Hepatocyte (in vitro differentiated cells): Measurements from ENCODE around the gene ACOT2. TPM values are rescaled to one million over a fixed set of nuclear protein-coding genes. Genes with fewer than 3 reads are reported as not detected.
"Not testable (repeated sequence)": the region's sequence is repeated elsewhere in the genome, so short reads cannot be mapped to it uniquely, and the experiment has no call there.

ENCODE experiments used
- DNase-seq: peaks from one replicate; pipeline ENCODE4 v3.0.0-alpha.2; 2016; ENCODE audit warnings: low spot score
- H2AFZ ChIP-seq: fragments of 200-600 bp; sonication (generic); 2 replicates; pipeline ENCODE4 v1.6.0; 2016; ENCODE audit warnings: antibody characterized with exemption, mild to moderate bottlenecking
- H3K27ac ChIP-seq: fragments of 200-600 bp; sonication (generic); 2 replicates; pipeline ENCODE4 v1.5.1; 2016; ENCODE audit warnings: mild to moderate bottlenecking
- H3K27me3 ChIP-seq: fragments of 200-600 bp; sonication (generic); 2 replicates; pipeline ENCODE4 v1.6.1; 2016
- H3K36me3 ChIP-seq: fragments of 200-600 bp; sonication (generic); replicated peaks from 2 replicates; pipeline ENCODE4 v1.5.1; 2016; ENCODE audit warnings: low read depth; ENCODE audit not compliant: insufficient read depth
- H3K4me1 ChIP-seq: fragments of 200-600 bp; sonication (generic); 2 replicates; pipeline ENCODE4 v1.5.1; 2016; ENCODE audit warnings: mild to moderate bottlenecking, moderate library complexity; ENCODE audit not compliant: insufficient read depth
- H3K4me2 ChIP-seq: fragments of 200-600 bp; sonication (generic); 2 replicates; pipeline ENCODE4 v1.6.0; 2016
- H3K4me3 ChIP-seq: fragments of 200-600 bp; sonication (generic); 2 replicates; pipeline ENCODE4 v1.5.1; 2016; ENCODE audit warnings: mild to moderate bottlenecking
- H3K79me2 ChIP-seq: fragments of 200-600 bp; sonication (generic); 2 replicates; pipeline ENCODE4 v1.6.0; 2017; ENCODE audit warnings: mild to moderate bottlenecking
- H3K9me2 ChIP-seq: fragments of 200-600 bp; sonication (generic); replicated peaks from 2 replicates; pipeline ENCODE4 v1.6.0; 2017; ENCODE audit warnings: mild to moderate bottlenecking; ENCODE audit not compliant: insufficient read depth
- H3K9me3 ChIP-seq: fragments of 200-600 bp; sonication (generic); 2 replicates; pipeline ENCODE4 v1.5.1; 2016; ENCODE audit warnings: low read depth, mild to moderate bottlenecking
- H4K20me1 ChIP-seq: fragments of 200-600 bp; sonication (generic); 2 replicates; pipeline ENCODE4 v1.6.0; 2016; ENCODE audit warnings: mild to moderate bottlenecking; ENCODE audit not compliant: insufficient read depth, poor library complexity, severe bottlenecking
- EZH2 ChIP-seq: fragments of 200-600 bp; sonication (generic); IDR thresholded peaks from 2 replicates; pipeline ENCODE4 v1.6.1; 2016; ENCODE audit warnings: antibody characterized with exemption, mild to moderate bottlenecking, borderline replicate concordance
- EZH2phosphoT487 ChIP-seq: fragments of 200-600 bp; sonication (generic); IDR thresholded peaks from one replicate; pipeline ENCODE4 v1.6.1; 2018; ENCODE audit warnings: antibody characterized with exemption, mild to moderate bottlenecking, low read depth, moderate library complexity; ENCODE audit not compliant: unreplicated experiment, severe bottlenecking
- WGBS: methylation state at CpG from one replicate; pipeline ENCODE4 v1.1.6; 2016; ENCODE audit warnings: low lambda C conversion rate; ENCODE audit errors: missing lambda C conversion rate; 5-methylcytosine and 5-hydroxymethylcytosine counted together
- polyA plus RNA-seq: library from polyadenylated mRNA; unstranded; fragments of >200 nt; fragmentation: Nextera tagmentation; extraction: Ambion mirVana; gene quantifications from 2 replicates; pipeline ENCODE4 v1.2.1, GENCODE V29; 2016
- total RNA-seq: library from RNA; depleted of rRNA; stranded (reverse); fragments of >200 nt; gene quantifications from 2 replicates; pipeline ENCODE4 v1.2.3, GENCODE V29; 2014
- TF ChIP-seq, protein P1 (sequence below): fragments of 200-600 bp; sonication (generic); IDR thresholded peaks from 2 replicates; pipeline ENCODE4 v1.5.1; 2016; ENCODE audit warnings: antibody characterized with exemption, mild to moderate bottlenecking; ENCODE audit not compliant: poor library complexity

Gene ACOT2
- total and polyA plus RNA-seq, 2 experiments from 2014 or later: 43.6 to 58.8 TPM

DNA sequence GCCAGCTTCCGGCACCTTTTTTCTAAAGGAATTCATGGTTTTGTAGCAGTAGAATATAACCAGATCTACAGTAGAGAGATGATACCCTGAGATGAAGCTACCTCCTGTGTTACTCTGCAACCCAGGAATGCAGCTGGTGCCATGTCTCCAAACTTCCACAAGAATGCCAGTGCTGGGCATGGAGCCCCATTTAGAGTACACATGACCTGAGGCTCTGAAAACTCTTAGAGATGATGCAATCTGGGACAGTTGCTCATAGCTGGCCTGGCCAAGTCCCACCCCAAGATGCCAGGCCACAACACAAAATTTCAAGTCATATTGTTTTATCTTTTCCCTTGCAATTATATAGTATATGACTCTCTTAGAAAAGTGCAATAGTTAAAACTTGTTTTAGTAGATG is 23.7 kb upstream of the ACOT2 start:
- not testable (repeated sequence) for H2AFZ ChIP-seq, H3K27me3 ChIP-seq, H3K27ac ChIP-seq, H4K20me1 ChIP-seq, H3K4me1 ChIP-seq, H3K9me3 ChIP-seq, H3K4me2 ChIP-seq, H3K4me3 ChIP-seq, DNase-seq, H3K9me2 ChIP-seq, H3K79me2 ChIP-seq, H3K36me3 ChIP-seq
- WGBS: 100% methylated on average over 1 of the region's 1 CpG

GRCh38 chr14:73549097-73549496 is 19.9 kb upstream of the ACOT2 start:
- not testable (repeated sequence) for H3K79me2 ChIP-seq, H3K4me2 ChIP-seq, H4K20me1 ChIP-seq, H3K27me3 ChIP-seq, H3K27ac ChIP-seq, H3K9me3 ChIP-seq, H3K4me3 ChIP-seq, H3K4me1 ChIP-seq, DNase-seq, H3K9me2 ChIP-seq, H2AFZ ChIP-seq, H3K36me3 ChIP-seq
- WGBS: 86% methylated on average over 3 of the region's 3 CpGs

GRCh38 chr14:73549889-73550524 is 19.0 kb upstream of the ACOT2 start:
- H3K4me1 ChIP-seq: not testable (repeated sequence)
- WGBS: 84% methylated on average over 5 of the region's 6 CpGs

DNA sequence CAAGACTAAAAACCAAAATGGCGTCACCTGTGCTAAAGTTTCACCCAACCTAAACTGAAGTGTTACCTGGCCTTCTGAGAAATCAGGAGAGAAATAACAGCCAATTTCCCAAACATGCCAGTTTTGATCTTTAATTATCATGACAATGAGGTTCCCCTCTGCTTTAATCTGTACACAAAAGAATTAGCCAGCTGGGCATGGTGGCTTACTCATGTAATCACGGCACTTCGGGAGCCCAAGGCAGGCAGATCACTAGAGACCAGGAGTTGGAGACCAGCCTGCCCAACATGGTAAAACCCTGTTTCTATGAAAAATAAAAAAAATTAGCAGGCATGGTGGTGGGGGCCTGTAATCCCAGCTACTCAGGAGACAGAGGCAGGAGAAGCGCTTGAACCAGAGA is 15.2 kb upstream of the ACOT2 start:
- Histone ChIP-seq H3K27me3 (no peaks in the 10 kb centered on the region), H3K27ac (no peak overlapping the region), H3K79me2 (no peaks in the 10 kb centered on the region), H3K4me1 (no peaks in the 10 kb centered on the region), H3K9me2 (no peaks in the 10 kb centered on the region), H3K4me2 (no peak overlapping the region), H3K4me3 (no peak overlapping the region), H2AFZ (no peak overlapping the region), H3K9me3 (no peaks in the 10 kb centered on the region), H4K20me1 (no peaks in the 10 kb centered on the region), H3K36me3 (no peaks in the 10 kb centered on the region)
- 100% methylated on average over 4 of the region's 4 CpGs for WGBS
- no peak for DNase-seq
- TF ChIP-seq EZH2phosphoT487 (no peak), EZH2 (no peak)
- TF ChIP-seq, protein P1, sequence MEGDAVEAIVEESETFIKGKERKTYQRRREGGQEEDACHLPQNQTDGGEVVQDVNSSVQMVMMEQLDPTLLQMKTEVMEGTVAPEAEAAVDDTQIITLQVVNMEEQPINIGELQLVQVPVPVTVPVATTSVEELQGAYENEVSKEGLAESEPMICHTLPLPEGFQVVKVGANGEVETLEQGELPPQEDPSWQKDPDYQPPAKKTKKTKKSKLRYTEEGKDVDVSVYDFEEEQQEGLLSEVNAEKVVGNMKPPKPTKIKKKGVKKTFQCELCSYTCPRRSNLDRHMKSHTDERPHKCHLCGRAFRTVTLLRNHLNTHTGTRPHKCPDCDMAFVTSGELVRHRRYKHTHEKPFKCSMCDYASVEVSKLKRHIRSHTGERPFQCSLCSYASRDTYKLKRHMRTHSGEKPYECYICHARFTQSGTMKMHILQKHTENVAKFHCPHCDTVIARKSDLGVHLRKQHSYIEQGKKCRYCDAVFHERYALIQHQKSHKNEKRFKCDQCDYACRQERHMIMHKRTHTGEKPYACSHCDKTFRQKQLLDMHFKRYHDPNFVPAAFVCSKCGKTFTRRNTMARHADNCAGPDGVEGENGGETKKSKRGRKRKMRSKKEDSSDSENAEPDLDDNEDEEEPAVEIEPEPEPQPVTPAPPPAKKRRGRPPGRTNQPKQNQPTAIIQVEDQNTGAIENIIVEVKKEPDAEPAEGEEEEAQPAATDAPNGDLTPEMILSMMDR: no peak

More at GRCh38 chr14:73549889-73550524, 19.0 kb upstream of the ACOT2 start:
- H3K79me2 ChIP-seq, H3K4me3 ChIP-seq, DNase-seq, H3K4me2 ChIP-seq, H3K9me3 ChIP-seq, H3K9me2 ChIP-seq, H3K36me3 ChIP-seq, H3K27ac ChIP-seq, H3K27me3 ChIP-seq, H2AFZ ChIP-seq, H4K20me1 ChIP-seq: not testable (repeated sequence)

DNA sequence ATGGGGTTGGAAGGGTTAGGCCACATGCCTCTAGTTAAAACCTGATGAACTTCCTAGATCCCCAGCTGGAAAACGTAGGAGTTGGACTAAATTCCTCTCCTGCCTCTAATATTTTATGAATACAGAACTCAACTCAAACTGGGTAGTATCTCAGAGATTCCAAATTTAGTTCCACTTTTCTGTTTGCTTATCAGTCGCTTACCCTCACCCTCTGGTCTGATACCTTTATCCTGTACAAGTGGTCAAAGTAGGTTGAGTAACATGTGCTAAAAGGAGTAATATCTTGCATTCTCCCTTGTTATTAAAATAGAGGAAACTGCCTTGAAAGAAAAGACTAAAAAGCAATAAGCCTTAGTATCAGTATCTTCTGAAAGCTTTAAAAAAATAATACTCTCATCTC is 11.8 kb upstream of the ACOT2 start:
- H3K79me2 ChIP-seq, DNase-seq, H3K4me1 ChIP-seq, H4K20me1 ChIP-seq, H2AFZ ChIP-seq, H3K27ac ChIP-seq, H3K9me2 ChIP-seq, H3K4me3 ChIP-seq, H3K4me2 ChIP-seq, H3K9me3 ChIP-seq, H3K36me3 ChIP-seq, H3K27me3 ChIP-seq: not testable (repeated sequence)
- WGBS: 60% methylated on average over 2 of the region's 2 CpGs

GRCh38 chr14:73558238-73558637 is 10.8 kb upstream of the ACOT2 start:
- not testable (repeated sequence) for H3K27ac ChIP-seq, H3K27me3 ChIP-seq, H3K79me2 ChIP-seq, DNase-seq, H3K4me2 ChIP-seq, H3K4me1 ChIP-seq, H2AFZ ChIP-seq, H3K36me3 ChIP-seq, H3K9me3 ChIP-seq, H4K20me1 ChIP-seq, H3K9me2 ChIP-seq, H3K4me3 ChIP-seq
- WGBS: 70% methylated on average over 2 of the region's 2 CpGs

- H3K4me1 ChIP-seq, DNase-seq, H3K27ac ChIP-seq, H3K4me3 ChIP-seq, H2AFZ ChIP-seq, H3K9me3 ChIP-seq, H3K27me3 ChIP-seq, H3K36me3 ChIP-seq, H3K79me2 ChIP-seq, H3K4me2 ChIP-seq, H3K9me2 ChIP-seq, H4K20me1 ChIP-seq: not testable (repeated sequence)
- WGBS: 96% methylated on average over 7 of the region's 7 CpGs
Measured at GRCh38 chr14:73562256-73562655, 6.8 kb upstream of the ACOT2 start.

DNA sequence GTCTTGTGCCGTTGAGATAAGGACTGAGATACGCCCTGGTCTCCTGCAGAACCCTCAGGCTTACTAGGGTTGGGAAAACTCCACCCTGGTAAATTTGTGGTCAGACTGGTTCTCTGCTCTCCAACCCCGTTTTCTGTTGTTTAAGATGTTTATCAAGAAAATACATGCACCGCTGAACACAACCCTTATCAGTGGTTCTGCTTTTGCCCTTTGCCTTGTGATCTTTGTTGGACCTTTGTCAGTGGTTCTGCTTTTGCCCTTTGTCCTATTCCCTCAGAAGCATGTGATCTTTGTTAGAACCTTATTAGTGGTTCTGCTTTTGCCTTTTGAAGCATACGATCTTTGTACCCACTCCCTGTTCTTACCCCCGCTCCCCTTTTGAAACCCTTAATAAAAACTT is 6.3 kb upstream of the ACOT2 start:
- 79% methylated on average over 6 of the region's 6 CpGs for WGBS
- not testable (repeated sequence) for H4K20me1 ChIP-seq, DNase-seq, H3K4me1 ChIP-seq, H3K36me3 ChIP-seq, H3K9me3 ChIP-seq, H3K79me2 ChIP-seq, H3K4me2 ChIP-seq, H3K27me3 ChIP-seq, H3K9me2 ChIP-seq, H2AFZ ChIP-seq, H3K4me3 ChIP-seq, H3K27ac ChIP-seq
